GM12873 (cell line): ENCODE results near the gene SYT12.

Experiments
- TF ChIP-seq, protein P1 (sequence below): IDR thresholded peaks from 2 replicates; pipeline ENCODE4 v1.5.1; 2012; ENCODE audit warnings: low read depth, mild to moderate bottlenecking, moderate library complexity, low read length, control low read depth; ENCODE audit not compliant: insufficient read depth; ENCODE audit errors: missing control alignments

SYT12 gene

DNA sequence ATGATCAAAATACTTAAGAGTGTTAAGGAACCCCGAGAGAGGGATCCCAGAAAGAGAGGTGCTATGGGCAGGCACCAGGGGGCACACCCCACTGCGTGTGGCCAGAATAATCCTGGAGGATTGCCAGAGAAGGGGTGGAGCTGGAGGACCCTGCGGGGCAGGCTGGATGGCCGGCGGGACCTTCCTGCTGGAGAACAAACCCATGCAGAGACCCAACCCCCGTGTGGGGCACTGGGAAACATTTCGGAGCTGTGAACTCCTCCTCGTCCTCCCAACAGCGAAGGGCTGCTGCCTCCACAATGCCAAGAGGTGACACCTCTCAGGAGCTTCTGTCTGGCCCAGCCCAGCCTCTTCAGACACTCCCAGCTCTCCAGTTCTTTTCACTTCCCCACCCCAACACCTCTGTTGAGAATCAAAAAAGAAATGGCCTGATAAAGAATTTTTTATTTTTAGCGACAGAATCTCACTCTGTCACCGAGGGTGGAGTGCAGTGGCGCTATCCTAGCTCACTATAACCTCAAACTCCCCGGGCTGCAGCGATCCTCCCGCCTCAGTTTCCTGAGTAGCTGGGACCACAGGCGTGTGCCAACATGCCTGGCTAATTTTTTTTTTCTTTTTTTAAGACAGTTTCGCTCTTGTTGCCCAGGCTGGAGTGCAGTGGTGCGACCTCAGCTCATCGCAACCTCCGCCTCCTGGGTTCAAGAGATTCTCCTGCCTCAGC, 59.3 kb downstream of the SYT12 start:
- TF ChIP-seq, protein P1, sequence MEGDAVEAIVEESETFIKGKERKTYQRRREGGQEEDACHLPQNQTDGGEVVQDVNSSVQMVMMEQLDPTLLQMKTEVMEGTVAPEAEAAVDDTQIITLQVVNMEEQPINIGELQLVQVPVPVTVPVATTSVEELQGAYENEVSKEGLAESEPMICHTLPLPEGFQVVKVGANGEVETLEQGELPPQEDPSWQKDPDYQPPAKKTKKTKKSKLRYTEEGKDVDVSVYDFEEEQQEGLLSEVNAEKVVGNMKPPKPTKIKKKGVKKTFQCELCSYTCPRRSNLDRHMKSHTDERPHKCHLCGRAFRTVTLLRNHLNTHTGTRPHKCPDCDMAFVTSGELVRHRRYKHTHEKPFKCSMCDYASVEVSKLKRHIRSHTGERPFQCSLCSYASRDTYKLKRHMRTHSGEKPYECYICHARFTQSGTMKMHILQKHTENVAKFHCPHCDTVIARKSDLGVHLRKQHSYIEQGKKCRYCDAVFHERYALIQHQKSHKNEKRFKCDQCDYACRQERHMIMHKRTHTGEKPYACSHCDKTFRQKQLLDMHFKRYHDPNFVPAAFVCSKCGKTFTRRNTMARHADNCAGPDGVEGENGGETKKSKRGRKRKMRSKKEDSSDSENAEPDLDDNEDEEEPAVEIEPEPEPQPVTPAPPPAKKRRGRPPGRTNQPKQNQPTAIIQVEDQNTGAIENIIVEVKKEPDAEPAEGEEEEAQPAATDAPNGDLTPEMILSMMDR = peak; percentile 37

DNA sequence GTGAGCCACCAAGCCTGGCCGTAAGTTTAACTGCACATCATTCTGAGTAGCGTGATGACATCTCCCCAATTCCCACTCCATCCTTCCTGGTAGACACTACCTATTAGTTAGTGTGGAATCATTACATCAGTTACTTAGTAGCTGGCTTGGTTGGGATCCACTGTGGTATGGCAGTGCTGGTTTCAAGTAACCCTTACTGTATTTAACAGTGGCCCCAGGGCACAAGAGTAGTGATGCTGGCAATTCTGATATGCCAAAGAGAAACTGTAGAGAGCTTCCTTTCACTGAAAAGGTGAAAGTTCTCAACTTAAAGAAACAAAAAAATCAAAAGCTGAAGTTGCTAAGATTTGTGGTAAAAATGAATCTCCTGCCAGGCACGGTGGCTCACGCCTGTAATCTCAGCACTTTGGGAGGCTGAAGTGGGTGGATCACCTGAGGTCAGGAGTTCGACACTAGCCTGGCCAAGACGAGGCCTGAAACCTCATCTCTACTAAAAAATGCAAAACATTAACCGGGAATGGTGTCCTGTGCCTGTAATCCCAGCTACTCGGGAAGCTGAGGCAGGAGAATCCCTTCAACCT, 60.9 kb downstream of the SYT12 start:
- TF ChIP-seq, protein P1 = no peak

DNA sequence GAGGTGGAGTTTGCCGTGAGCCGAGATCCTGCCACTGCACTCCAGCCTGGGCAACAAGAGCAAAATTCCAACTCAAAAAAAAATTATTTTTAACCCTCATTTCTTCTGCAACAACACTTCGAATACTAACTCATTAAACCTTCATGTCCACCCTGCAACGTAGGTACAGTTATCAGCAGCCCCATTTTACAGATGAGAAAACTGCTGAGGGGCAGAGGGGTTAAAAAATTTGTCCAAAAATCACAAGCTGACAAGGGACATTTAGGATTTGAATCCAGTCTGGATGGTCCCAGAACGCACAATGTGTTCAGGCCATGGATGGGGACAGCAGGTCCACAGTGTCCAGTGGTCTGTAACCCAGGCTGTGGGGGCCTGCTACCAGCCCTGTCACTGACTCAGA, 62.7 kb downstream of the SYT12 start:
- TF ChIP-seq, protein P1 = no peak

DNA sequence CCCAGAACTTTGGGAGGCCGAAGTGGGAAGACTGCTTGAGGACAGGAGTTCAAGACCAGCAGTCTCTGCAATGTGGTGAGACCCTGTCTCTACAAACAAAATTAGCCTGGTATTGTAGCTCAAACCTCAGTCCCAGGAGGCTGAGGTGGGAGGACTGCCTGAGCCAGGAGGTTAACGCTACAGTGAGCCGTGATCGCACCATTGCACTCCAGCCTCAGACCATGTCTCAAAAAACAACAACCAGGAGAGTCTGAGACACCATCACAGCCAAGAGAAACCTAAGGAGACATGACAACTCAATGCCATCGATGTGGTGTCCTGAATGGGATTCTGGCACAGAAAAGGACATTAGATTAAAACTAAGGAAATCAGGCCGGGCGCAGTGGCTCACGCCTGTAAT, 67.8 kb downstream of the SYT12 start:
- TF ChIP-seq, protein P1 = no peak

DNA sequence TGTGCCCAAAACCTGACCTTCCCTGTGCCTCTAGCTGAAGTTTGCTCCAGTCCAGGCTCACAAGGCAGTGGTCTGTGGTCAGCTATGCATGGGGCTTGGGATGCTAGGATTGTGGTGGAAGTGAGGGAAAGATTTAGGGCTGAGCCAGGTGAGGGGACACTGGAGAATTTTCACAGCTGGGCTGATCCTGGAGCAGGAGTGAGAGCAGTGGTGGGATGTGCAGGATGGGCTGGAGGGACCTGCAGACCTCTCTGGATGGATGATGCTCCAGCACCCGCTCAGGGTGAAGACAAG, 72.2 kb downstream of the SYT12 start:
- TF ChIP-seq, protein P1 = no peak

DNA sequence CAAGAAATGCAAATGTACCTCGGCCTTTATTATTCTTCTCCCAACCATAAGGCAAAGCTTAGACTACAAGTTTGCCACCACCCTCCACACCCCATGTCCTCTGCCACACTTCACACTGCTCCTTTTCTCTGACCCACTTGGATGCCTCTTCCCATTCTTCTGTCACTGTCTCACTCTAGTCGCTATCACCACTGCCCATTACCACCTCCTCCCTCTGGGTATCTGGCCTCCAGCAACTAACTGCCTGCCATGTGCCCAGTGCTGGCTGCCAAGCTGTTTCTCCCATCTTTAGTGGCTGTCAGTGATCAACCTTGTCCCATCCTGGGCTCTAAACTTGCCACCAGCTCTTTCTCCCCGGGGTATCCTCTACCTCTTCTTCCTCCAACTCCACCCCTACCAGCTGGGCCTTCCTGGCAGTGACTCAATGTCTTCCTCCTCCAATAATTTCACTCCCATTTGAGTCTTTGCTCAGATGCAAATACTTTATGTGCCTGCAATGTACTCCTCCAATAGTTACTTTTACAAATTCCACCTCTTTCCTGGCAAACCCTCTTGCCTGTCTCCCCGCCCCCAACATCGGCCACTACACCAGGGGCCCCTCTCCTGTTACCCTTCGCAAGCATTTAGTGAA, 76.0 kb downstream of the SYT12 start:
- TF ChIP-seq, protein P1 = no peak

DNA sequence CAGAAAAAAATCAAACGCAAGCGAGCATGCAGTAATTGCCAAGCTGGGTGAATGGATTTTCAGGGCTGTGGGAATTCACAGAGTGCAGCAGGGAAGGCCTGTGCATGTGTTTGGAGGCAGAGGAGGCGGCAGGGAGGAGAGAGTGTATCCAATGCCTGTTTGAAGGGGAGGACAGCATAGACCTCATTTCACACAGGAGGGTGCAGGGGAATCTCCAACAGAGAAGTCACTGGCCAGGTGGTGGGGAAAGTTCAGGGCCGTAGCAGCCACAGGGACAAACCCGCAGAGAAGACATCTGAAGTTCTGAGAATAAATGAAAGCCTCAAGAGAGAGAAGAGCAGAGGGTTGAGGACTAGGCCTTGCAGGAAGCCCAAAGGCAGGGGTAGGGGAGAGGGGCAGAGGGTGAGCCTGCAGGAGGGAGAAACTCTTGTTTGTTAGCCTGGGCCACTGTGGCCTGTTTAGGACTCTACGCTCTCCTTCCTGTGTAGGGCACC, 76.9 kb downstream of the SYT12 start:
- TF ChIP-seq, protein P1 = no peak
